Lung (tissue), 12 donors: Measurements from ENCODE around the gene TBC1D10B. TPM values are rescaled to one million over a fixed set of nuclear protein-coding genes. Genes with fewer than 3 reads are reported as not detected.

Experiments
- ATAC-seq: fragments of 200-7000 bp; cut with Tn5 transposase; one replicate; pipeline ENCODE4 v1.9.1; 2020; ENCODE audit warnings: moderate number of reproducible peaks; ENCODE audit not compliant: insufficient read depth, low FRiP score
- DNase-seq, 3 donors: peaks; one replicate each; pipeline ENCODE4 v3.0.0-alpha.2; 2013 to 2017
- H3K27ac ChIP-seq, 2 donors: one replicate each; pipeline ENCODE4 v1.5.1; 2013; ENCODE audit warnings: mild to moderate bottlenecking in 2 of 2, moderate library complexity in 2 of 2, control low read depth in 1 of 2, inconsistent platforms in 1 of 2, low read depth in 1 of 2, low read length in 1 of 2
- H3K27me3 ChIP-seq, 3 donors: one replicate each; pipeline ENCODE4 v1.5.1; 2013; ENCODE audit warnings: low read length in 2 of 3; ENCODE audit not compliant: control insufficient read depth in 3 of 3, insufficient read depth in 3 of 3
- H3K36me3 ChIP-seq, 4 donors: one replicate each; pipeline ENCODE4 v1.5.1; 2013; ENCODE audit warnings: low read length in 4 of 4, mild to moderate bottlenecking in 1 of 4, moderate library complexity in 1 of 4; ENCODE audit not compliant: control insufficient read depth in 4 of 4, insufficient read depth in 4 of 4
- H3K4me1 ChIP-seq, 5 donors: one replicate each; pipeline ENCODE4 v1.5.1; 2013; ENCODE audit warnings: low read length in 5 of 5, mild to moderate bottlenecking in 2 of 5, moderate library complexity in 1 of 5; ENCODE audit not compliant: control insufficient read depth in 5 of 5, insufficient read depth in 5 of 5
- H3K4me3 ChIP-seq: one replicate; pipeline ENCODE4 v1.5.1; 2013; ENCODE audit warnings: mild to moderate bottlenecking, control low read depth, moderate library complexity
- H3K9ac ChIP-seq, 2 donors: one replicate each; pipeline ENCODE4 v1.5.1; 2013; ENCODE audit warnings: low read length in 2 of 2, control low read depth in 1 of 2; ENCODE audit not compliant: insufficient read depth in 1 of 2
- H3K9me3 ChIP-seq, 4 donors: one replicate each; pipeline ENCODE4 v1.5.1; 2013; ENCODE audit warnings: low read length in 3 of 4, mild to moderate bottlenecking in 1 of 4, moderate library complexity in 1 of 4; ENCODE audit not compliant: control insufficient read depth in 4 of 4, insufficient read depth in 3 of 4
- WGBS, 2 donors: extraction: QIAGEN DNeasy Blood & Tissue Kit; methylation state at CpG; one replicate each; pipeline ENCODE4 v1.1.7; 2013; 5-methylcytosine and 5-hydroxymethylcytosine counted together
- polyA plus RNA-seq, 2 donors: library from polyadenylated mRNA; stranded (reverse); fragments of 200-250 nt; gene quantifications; one replicate each; pipeline ENCODE4 v1.2.1, GENCODE V29; 2013
- total RNA-seq, 2 donors: library from RNA; depleted of rRNA in 1 of 2; stranded (reverse); fragments of >200 nt in 1 of 2; gene quantifications; one replicate each; pipeline ENCODE4 v1.2.1, GENCODE V29; 2014 to 2021
- TF ChIP-seq, protein P1 (sequence below): IDR thresholded peaks from 2 replicates; pipeline ENCODE4 v1.5.1; 2012; ENCODE audit warnings: mild to moderate bottlenecking; ENCODE audit errors: control extremely low read depth, extremely low read depth
- donor health status: control.
- donor health status: control.
- donor health status: Bipolar disorder and iron deficiency.
- donor health status: healthy.
- donor health status: DM: yes; HTN: yes; CAD: no.

TBC1D10B gene
- total and polyA plus RNA-seq, 4 donors = 26.9 to 43.6 (median 29.8) TPM

DNA sequence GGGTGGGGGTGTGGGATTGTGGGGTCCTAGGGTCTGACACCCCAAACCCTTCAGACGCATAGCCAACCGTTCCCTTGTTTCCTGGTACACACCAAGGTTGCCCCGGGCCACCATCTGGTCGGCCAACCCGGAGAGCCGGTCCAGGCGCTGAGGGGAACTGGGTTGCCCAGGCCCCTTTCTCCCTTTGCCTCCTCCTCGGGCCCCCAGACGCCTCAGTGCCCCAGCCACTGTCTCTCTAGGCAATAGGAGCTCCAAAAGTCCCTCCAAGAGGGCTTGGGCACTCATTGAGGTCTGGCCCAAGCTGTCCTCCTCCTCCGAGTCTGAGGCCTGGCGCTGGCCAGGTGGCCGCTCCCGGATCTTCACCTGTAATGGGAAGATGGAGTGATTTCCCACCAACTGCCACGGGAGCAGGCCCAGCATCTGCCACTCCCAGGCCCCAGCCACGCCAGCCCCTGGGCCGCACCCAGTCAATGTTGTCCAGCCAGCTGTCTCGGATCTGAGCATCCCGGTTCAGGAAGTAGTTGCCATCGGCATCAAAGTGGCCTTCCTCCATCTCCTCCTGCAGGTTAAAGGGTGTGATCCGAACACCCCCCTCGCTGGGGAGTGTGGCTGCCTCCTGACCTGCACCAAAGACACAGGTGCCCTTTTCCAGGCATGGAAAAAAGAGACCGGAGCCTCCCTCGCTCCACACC lies 16.7 kb downstream of the TBC1D10B start:
- ATAC-seq (no peak), DNase-seq (no peak)
- peaks cover 5 to 30% (median 8%) of the 10 kb centered on the region in 5 donors for H3K4me1 ChIP-seq
- no peaks in the 10 kb centered on the region for H3K27me3 ChIP-seq
- WGBS, 2 donors = 90 to 96% methylated on average over 23 of the region's 23 CpGs
- H3K27ac ChIP-seq = no peak overlapping the region
- H3K4me3 ChIP-seq = no peak overlapping the region
- H3K36me3 ChIP-seq = peaks cover 0 to 40% (median 18%) of the 10 kb centered on the region in 4 donors
- no peak overlapping the region for H3K9ac ChIP-seq
- H3K9me3 ChIP-seq = no peaks in the 10 kb centered on the region
- TF ChIP-seq, protein P1, sequence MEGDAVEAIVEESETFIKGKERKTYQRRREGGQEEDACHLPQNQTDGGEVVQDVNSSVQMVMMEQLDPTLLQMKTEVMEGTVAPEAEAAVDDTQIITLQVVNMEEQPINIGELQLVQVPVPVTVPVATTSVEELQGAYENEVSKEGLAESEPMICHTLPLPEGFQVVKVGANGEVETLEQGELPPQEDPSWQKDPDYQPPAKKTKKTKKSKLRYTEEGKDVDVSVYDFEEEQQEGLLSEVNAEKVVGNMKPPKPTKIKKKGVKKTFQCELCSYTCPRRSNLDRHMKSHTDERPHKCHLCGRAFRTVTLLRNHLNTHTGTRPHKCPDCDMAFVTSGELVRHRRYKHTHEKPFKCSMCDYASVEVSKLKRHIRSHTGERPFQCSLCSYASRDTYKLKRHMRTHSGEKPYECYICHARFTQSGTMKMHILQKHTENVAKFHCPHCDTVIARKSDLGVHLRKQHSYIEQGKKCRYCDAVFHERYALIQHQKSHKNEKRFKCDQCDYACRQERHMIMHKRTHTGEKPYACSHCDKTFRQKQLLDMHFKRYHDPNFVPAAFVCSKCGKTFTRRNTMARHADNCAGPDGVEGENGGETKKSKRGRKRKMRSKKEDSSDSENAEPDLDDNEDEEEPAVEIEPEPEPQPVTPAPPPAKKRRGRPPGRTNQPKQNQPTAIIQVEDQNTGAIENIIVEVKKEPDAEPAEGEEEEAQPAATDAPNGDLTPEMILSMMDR = no peak

DNA sequence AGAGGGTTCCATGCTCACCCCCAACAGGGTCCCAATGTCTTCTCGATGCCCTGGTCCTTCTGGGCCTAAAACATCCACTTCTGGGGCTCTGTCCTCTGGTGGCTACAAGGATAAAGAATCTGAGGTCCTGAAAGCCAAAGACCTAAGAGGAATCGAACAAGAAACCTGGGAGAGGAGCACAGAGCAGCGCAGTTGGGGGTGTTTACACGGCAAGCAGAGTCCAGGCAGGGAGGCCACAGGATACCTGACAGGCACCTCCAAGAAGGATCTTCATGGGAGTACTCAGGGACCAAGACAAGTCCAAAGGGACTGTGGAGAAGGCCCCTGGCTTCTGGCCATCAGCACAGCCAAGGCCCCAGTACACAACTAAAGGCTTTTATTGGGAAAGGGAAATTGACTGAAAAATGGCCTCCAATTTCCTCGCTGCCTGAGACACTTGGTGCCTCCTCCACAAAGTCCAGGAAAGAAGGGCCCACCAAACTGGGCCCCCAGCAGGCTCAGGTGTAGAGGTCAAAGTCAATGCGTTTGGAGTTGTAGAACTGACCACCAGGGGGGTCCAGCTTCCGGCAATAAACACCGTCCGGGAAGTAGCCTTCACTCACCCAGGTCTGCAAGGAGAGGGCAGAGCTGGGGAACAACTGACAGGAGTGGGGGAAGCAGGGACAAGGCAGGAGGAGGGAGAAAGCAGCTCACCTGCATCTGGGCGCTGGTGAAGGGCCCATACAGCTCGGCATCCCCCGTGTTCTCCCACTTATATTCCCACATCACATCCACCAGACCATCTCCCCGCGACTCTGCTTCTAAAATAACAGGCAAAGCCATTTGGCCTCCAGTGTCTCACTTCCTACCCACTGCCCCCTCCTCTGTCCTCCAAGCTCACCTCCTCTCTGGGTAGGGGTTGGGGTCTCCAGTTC lies 17.5 kb downstream of the TBC1D10B start:
- H3K36me3 ChIP-seq = peaks cover 0 to 32% (median 16%) of the 10 kb centered on the region in 4 donors
- 86 to 89% methylated on average over 14 of the region's 14 CpGs for WGBS, 2 donors

GRCh38 chr16:30351586-30352419 lies 18.5 kb downstream of the TBC1D10B start:
- no peak for ATAC-seq
- H3K27me3 ChIP-seq = no peaks in the 10 kb centered on the region
- peaks cover 0 to 27% (median 16%) of the 10 kb centered on the region in 4 donors for H3K36me3 ChIP-seq
- peak overlapping the region; percentile 32 to 78 for H3K27ac ChIP-seq
- TF ChIP-seq, protein P1 = no peak
- no peak overlapping the region for H3K4me3 ChIP-seq
- H3K9me3 ChIP-seq = no peaks in the 10 kb centered on the region
- DNase-seq = peak; percentile 21 to 32 (median 28)
- H3K4me1 ChIP-seq = peaks cover 5 to 30% (median 8%) of the 10 kb centered on the region in 5 donors
- 69 to 86% methylated on average over 11 of the region's 11 CpGs for WGBS, 2 donors
- no peak overlapping the region for H3K9ac ChIP-seq

More for the DNA sequence above, 17.5 kb downstream of the TBC1D10B start:
- peak overlapping the region; percentile 32 to 78 for H3K27ac ChIP-seq
- DNase-seq (no peak), ATAC-seq (no peak)
- H3K27me3 ChIP-seq = no peaks in the 10 kb centered on the region
- H3K4me3 ChIP-seq = no peak overlapping the region
- no peak overlapping the region for H3K9ac ChIP-seq
- H3K4me1 ChIP-seq = peaks cover 5 to 30% (median 8%) of the 10 kb centered on the region in 5 donors
- TF ChIP-seq, protein P1 = no peak
- no peaks in the 10 kb centered on the region for H3K9me3 ChIP-seq
